GM18517 (cell line): ENCODE results near the gene EARS2.

ENCODE experiments used
- ATAC-seq: cut with Tn5 transposase; IDR thresholded peaks from one replicate; pipeline ENCODE4 v1.9.1; 2021; ENCODE audit warnings: mild to moderate bottlenecking, moderate library complexity; ENCODE audit not compliant: unreplicated experiment

Gene EARS2

DNA sequence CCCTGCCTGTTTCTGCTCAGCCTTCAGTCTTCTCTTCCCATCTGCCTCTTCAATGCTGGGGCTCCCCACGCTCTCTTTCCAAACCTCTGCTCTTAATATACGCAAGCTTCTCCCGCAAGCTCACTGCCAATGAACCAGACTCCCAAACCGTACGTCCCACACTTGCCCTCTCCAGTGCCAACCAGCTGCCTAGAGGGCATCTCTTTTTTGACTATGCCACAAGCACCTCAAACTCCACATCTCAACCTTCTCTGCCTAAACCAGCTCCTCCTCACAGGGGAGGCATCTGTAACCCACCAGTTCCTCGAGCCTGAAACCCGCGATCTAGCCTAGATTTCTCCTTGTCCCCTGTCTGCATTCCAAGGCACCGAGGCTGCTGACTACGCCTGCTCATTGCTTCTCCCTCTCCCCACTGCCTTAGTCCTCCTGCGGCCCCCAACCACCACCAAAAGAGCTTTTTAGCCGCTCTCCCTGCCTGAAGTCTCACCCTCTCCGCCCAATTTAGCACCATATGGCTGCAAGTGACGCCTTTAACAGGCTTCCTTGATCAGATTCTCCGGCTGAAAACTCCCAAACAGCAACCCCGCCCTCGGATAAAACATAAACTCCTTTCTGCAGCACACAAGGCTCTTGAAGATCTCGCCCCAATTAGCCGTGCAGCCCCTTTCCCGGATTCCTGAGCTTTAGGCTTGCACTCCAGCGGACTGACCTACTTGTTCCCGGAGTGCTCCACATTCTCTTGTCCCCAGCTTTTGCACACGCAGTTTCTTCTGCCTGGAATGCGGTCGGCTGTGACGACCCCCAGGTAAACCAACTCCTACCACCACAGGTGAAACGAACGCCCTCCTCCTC lies 48.3 kb downstream of the EARS2 start:
- ATAC-seq: no peak

- ATAC-seq: no peak
These were observed 50.5 kb downstream of the EARS2 start for GRCh38 chr16:23506606-23506994.

DNA sequence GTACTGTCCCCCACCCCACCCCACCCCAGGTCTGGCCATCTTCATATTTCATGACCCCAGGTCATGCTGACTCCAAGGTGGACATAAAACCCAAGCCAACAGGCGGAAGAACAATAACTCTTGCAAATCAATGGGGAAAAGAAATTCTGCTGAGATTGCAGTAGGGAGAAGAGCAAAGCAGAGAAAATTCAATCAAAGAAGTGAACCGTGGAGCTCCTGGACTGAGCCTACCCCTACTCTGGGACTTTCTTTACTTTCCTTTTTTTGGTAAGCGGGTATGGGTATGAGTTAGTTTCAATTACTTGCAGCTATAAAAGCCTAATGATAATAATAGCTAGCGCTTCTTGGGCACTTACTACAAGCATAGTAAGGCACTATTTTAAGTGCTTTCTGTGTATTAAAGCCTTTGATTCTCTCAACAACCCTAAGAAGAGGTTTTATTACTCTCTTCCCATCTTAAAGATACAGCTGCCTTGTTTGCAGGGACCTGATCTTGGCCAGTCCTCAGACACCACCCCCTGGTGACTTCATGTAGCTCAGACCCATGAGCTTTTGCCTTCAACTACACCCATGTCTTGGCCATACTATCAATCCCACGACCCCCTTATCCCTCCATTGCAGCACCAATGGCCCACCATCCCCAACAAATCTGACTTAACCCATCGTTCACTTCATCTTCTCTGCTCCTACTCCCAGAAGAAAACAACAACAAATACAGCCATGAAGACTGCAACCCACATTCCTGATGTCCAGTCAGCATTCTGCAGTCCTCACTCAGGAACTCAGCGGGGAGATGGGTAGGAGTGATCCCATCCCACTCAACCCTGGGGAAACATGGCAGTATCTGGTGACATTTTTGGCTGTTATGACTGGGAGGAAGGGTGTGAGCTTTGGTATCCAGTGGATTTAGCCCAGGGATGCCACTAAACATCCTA lies 51.2 kb downstream of the EARS2 start:
- no peak for ATAC-seq

- no peak for ATAC-seq
These were observed 51.9 kb downstream of the EARS2 start for GRCh38 chr16:23505180-23505665.

- ATAC-seq: peak; percentile 69
These were observed 52.5 kb downstream of the EARS2 start for GRCh38 chr16:23504453-23505179.

DNA sequence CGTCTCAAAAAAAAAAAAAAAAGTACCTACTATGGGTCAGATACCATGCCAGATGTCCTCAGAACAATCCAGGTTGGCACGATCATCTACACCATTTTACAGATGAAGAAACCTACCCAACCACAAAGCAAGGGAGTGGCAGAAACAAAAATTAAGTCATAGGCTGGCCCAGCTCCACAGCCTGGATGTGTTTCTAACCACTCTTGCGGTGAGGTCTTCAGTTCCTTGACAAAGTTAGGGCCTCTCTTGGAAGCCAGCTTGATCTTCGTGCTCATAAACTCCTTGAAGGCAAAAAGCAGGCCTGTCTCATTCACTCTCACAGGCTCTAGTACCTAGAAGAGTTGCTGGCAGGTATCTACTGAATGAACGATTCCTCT lies 53.1 kb downstream of the EARS2 start:
- ATAC-seq: no peak

DNA sequence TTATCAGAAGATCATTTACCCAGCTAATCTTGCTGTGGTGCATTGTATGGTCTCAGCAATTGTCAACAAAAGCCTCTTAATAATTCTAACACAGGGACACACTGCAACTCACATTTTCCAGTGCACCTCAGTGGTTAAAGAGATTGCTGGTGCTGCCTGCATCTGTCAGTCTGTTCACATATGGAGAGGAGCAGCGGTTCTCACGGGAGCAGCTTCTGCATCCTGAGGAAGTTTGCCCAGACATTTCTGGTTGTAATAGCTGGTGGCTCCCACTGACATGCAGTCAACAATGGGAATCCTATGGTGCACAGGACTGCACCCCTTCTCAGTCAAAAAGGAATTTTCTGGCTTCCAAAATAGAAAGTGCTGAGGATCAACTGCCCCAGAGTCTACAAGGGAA lies 54.7 kb downstream of the EARS2 start:
- ATAC-seq: no peak

GRCh38 chr16:23501291-23501690 lies 55.9 kb downstream of the EARS2 start:
- ATAC-seq: no peak

DNA sequence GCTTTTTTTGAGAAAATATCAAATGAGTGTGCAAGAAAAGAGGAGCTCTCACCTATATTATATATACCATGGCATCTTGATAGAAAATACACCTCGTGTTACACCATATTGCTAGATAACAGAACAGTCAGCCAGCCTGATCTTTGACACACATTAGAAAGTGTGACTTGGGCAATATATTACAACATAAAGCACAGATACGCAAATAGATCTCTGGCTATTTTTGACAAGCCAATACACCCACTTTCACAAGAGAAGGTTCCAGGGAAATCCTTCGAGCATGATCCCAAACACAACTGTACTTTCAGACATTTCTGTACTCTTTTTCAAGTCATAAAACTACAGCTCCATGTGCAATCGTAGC lies 56.3 kb downstream of the EARS2 start:
- no peak for ATAC-seq

GRCh38 chr16:23500212-23500861 lies 56.8 kb downstream of the EARS2 start:
- ATAC-seq: no peak

GRCh38 chr16:23499801-23500200 lies 57.3 kb downstream of the EARS2 start:
- ATAC-seq: no peak

DNA sequence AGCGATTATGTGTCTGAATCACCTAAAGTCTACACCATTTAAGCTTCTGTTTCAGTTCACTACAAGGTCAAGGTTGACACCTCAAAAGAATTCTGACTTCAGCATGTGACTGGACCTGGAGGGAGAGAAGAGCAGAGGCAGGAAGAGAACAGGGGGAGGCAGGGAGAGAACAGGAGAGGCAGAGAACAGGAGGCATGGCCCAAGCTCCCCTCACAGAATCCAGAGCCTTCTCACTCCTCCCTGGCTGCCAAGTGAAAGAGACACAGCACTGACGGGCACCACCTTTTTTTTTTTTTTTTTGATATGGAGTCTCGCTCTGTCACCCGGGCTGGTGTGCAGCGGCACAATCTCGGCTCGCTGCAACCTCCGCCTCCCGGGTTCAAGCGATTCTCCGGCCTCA lies 58.3 kb downstream of the EARS2 start:
- no peak for ATAC-seq

DNA sequence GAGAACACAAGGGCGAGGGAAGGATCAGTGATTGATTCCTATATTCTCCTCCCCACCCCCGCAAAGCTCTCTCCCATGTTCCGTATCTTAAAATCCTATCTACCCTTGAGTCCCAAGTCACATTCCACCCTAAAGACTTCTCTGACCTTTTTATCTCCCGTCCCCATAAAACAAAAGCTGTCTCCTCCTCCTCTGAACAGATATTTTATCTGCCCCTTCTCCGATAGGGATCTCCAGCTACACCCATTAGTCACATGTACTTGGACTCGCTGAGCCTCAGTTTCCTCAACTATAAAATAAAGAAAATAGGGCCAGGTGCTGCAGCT lies 59.6 kb downstream of the EARS2 start:
- no peak for ATAC-seq

DNA sequence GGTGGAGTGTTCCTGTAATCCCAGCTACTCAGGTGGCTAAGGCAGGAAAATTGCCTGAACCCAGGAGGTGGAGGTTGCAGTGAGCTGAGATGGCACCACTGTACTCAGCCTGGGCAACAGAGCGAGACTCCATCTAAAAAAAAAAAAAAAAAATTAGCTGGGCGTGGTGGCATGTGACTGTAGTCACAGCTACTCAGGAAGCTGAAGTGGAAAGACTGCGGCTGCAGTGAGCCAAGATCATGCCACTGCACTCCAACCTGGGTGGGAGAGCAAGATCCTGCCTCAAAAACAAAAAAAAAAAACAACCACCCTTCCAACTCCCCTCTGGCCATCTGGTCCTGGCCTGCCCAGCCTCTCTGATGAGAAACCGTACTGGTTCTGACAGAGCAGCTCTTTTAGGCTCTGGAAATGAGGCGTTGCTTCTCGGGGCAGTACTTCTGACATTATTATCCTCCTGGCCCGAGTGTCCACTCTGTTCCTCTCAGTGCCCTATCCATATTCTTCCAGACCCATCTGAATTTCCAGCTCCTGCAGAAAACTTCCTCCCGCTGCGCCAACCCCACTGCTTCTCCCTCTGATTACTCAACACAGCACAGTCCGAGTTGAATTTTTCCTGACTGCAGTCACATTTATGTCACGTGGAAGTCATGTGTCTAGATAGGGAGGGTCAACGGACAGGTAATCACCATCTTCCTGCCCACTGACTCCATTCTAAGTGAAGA lies 60.2 kb downstream of the EARS2 start:
- no peak for ATAC-seq

GRCh38 chr16:23495671-23496070 lies 61.5 kb downstream of the EARS2 start:
- ATAC-seq: no peak

DNA sequence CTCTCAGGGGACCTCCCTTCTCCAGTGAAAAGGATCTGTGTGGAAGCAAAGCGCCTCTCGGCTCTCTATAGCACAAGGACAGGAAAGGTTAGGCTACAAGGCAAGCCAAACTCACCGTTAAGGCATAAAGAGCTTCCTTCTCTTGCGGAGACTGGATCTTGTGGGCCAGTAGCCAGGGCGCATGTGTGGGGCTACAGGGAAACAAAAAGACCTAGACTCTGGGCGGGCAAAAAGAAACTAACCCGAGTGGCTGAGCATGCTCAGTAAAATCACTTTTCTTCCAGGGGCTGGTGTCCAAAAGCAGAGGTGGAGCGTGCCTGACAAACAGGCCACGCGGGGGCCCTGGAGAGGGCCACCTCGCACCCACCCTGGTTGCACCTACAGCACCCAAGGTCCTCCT lies 63.0 kb downstream of the EARS2 start:
- ATAC-seq: no peak

DNA sequence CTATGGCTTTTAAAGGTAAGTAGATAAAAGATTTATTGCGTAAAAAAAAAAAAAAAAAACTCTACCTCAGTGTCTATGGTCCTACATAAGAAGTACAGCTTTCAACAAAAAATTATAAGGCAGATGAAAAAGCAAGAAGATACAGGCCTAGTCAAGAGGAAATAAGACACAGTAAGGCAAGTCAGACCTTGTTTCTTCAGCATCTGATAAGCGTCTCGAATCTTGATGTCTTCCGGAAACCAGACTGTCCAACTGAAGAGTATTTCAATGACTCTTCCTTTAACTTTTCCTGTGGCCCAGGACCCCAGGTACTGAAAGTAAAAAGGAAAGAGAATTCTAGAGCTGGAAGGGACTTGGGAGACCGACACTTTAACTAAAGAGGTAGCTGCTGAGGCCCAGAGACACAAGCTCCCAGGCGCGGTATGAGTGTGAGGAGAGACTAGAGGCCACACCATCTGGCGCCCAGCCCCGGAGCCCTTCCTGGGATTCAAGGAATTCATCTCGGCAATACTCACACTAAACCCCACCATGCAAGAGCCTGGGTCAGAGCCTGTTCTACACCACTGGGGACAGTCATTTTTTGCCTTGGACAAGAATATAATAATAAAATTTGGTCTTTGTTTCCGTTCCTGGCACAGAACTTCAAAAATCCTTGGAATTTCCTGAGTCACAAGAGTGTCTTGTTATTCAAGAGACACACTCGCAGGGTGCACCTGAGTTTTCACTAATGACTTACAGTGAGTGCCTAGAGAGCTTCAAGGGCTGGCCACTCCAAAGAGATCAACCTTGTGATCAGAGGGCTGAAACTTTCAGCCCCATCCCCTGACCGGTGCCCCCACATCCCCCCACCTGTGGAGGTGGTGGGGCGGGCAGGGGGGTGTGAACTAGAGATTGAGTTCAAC lies 65.4 kb downstream of the EARS2 start:
- no peak for ATAC-seq

GRCh38 chr16:23486480-23486879 lies 70.7 kb downstream of the EARS2 start:
- ATAC-seq: no peak

- ATAC-seq: no peak
These were observed 71.3 kb downstream of the EARS2 start for GRCh38 chr16:23485841-23486240.
